Stimulated activated CD4-positive, alpha-beta T cell treated with anti-CD3 and anti-CD28 coated beads, TNF-alpha, amount 100 ng/mL, for 4 hours (primary cell): ENCODE data around the gene PELI3.
"Not testable (repeated sequence)": the region's sequence is repeated elsewhere in the genome, so short reads cannot be mapped to it uniquely, and the experiment has no call there.

Experiments
- DNase-seq, 3 experiments: peaks; one replicate each; pipeline ENCODE4 v3.0.0-alpha.2; 2020; ENCODE audit warnings: low read depth in 3 of 3

PELI3 gene

GRCh38 chr11:66466225-66467033 lies at the start of gene PELI3:
PELI3 (plus strand) TSS chr11:66466905; CDS start chr11:66468129, 1,224 bp downstream.
- peak; percentile 94 to 95 (median 94) for DNase-seq

GRCh38 chr11:66417000-66417399 lies 49.7 kb upstream of the PELI3 start:
- DNase-seq, result no peak

- peak; percentile 37 to 42 (median 40) for DNase-seq
These were observed 48.3 kb upstream of the PELI3 start for GRCh38 chr11:66418168-66418985.

GRCh38 chr11:66418986-66419308 lies 47.8 kb upstream of the PELI3 start:
- no peak for DNase-seq

- DNase-seq, result no peak
These were observed 46.9 kb upstream of the PELI3 start for GRCh38 chr11:66419825-66420224.

- DNase-seq, result no peak
These were observed 45.8 kb upstream of the PELI3 start, which contains the start of gene NPAS4 for GRCh38 chr11:66420671-66421476. NPAS4 (plus strand) TSS chr11:66421035; CDS start chr11:66421180, 145 bp downstream.

- peak; percentile 74 to 79 (median 75) for DNase-seq
These were observed 45.1 kb upstream of the PELI3 start for GRCh38 chr11:66421492-66422205.

- no peak for DNase-seq
These were observed 40.4 kb upstream of the PELI3 start for GRCh38 chr11:66426314-66426713.

GRCh38 chr11:66428933-66429332 lies 37.8 kb upstream of the PELI3 start:
- no peak for DNase-seq

- DNase-seq, result peak; percentile 55 to 68 (median 57)
These were observed 36.6 kb upstream of the PELI3 start for GRCh38 chr11:66429983-66430602.

GRCh38 chr11:66431287-66431686 lies 35.4 kb upstream of the PELI3 start:
- DNase-seq, result not testable (repeated sequence)

- DNase-seq, result not testable (repeated sequence)
These were observed 34.8 kb upstream of the PELI3 start for GRCh38 chr11:66431871-66432329.

GRCh38 chr11:66432597-66432996 lies 34.1 kb upstream of the PELI3 start:
- no peak for DNase-seq

GRCh38 chr11:66437979-66438503 lies 28.7 kb upstream of the PELI3 start:
- DNase-seq, result no peak

GRCh38 chr11:66438504-66439466 lies 27.9 kb upstream of the PELI3 start, which contains the start of gene MRPL11:
MRPL11 (minus strand) TSS chr11:66438848; CDS start chr11:66438754, 94 bp downstream.
- peak; percentile 74 to 88 (median 76) for DNase-seq

- DNase-seq, result not testable (repeated sequence)
These were observed 26.4 kb upstream of the PELI3 start for GRCh38 chr11:66440101-66440939.

GRCh38 chr11:66440940-66441282 lies 25.8 kb upstream of the PELI3 start:
- not testable (repeated sequence) for DNase-seq

GRCh38 chr11:66443602-66444001 lies 23.1 kb upstream of the PELI3 start:
- DNase-seq, result no peak
